DMS79 (cell line): ENCODE measurements around the gene ABCC1.
A peak's percentile ranks its signal among the peaks of the same experiment; 100 is the strongest.

Source experiments
- DNase-seq: peaks from one replicate; lab custom pipeline; 2025; lab: John Stamatoyannopoulos, UW

Gene ABCC1

GRCh38 chr16:15993946-15994665 is 44.7 kb downstream of the ABCC1 start:
- DNase-seq, result no peak

- no peak for DNase-seq
These were observed 47.2 kb downstream of the ABCC1 start for GRCh38 chr16:15996432-15997109.

GRCh38 chr16:16000685-16001084 is 51.3 kb downstream of the ABCC1 start:
- DNase-seq, result no peak

- DNase-seq, result no peak
These were observed 52.3 kb downstream of the ABCC1 start for GRCh38 chr16:16001596-16002255.

GRCh38 chr16:16003719-16004313 is 54.4 kb downstream of the ABCC1 start:
- DNase-seq, result no peak

GRCh38 chr16:16004314-16004749 is 54.9 kb downstream of the ABCC1 start:
- DNase-seq, result no peak

GRCh38 chr16:16005721-16006120 is 56.3 kb downstream of the ABCC1 start:
- no peak for DNase-seq

GRCh38 chr16:16006650-16007049 is 57.2 kb downstream of the ABCC1 start:
- no peak for DNase-seq

GRCh38 chr16:16007743-16008111 is 58.3 kb downstream of the ABCC1 start:
- DNase-seq, result no peak

- no peak for DNase-seq
These were observed 59.2 kb downstream of the ABCC1 start for GRCh38 chr16:16008666-16009065.

GRCh38 chr16:16009401-16009800 is 60.0 kb downstream of the ABCC1 start:
- no peak for DNase-seq

GRCh38 chr16:16010194-16010593 is 60.8 kb downstream of the ABCC1 start:
- no peak for DNase-seq

- no peak for DNase-seq
These were observed 62.7 kb downstream of the ABCC1 start for GRCh38 chr16:16012144-16012543.

GRCh38 chr16:16013812-16014211 is 64.4 kb downstream of the ABCC1 start:
- DNase-seq, result no peak

GRCh38 chr16:16014329-16015224 is 65.2 kb downstream of the ABCC1 start:
- DNase-seq, result peak; percentile 59

GRCh38 chr16:16015849-16016248 is 66.4 kb downstream of the ABCC1 start:
- no peak for DNase-seq

GRCh38 chr16:16016388-16016964 is 67.1 kb downstream of the ABCC1 start:
- DNase-seq, result no peak

GRCh38 chr16:16017812-16018211 is 68.4 kb downstream of the ABCC1 start:
- DNase-seq, result no peak

- no peak for DNase-seq
These were observed 69.3 kb downstream of the ABCC1 start for GRCh38 chr16:16018705-16019104.

- DNase-seq, result no peak
These were observed 70.1 kb downstream of the ABCC1 start for GRCh38 chr16:16019488-16019887.

GRCh38 chr16:16020291-16020690 is 70.9 kb downstream of the ABCC1 start:
- DNase-seq, result no peak
